ENCODE data around the gene SPATA45. TPM values are rescaled to one million over a fixed set of nuclear protein-coding genes. Genes with fewer than 3 reads are reported as not detected.

The SPATA45 gene
- total RNA-seq, 1 experiment from 2014 or later: not detected

GRCh38 chr1:212794561-212795014 lies 52.9 kb downstream of the SPATA45 start:
- no peak for DNase-seq
- H3K4me1 Mint-ChIP-seq (ENCODE audit: low read depth, unreplicated experiment): peaks cover 25% of the 10 kb centered on the region
- peaks cover 14% of the 10 kb centered on the region for H3K36me3 Mint-ChIP-seq (ENCODE audit: insufficient read depth, unreplicated experiment)
- H3K9me3 Mint-ChIP-seq (ENCODE audit: unreplicated experiment): peaks cover 9% of the 10 kb centered on the region
- no peak overlapping the region for H3K27ac Mint-ChIP-seq (ENCODE audit: unreplicated experiment)
- no TSS peak for BruUV-seq (replicated peaks)
- intact Hi-C loops (cut with micrococcal nuclease; ENCODE audit: unreplicated experiment): loop anchor here (5.0 kb wide), 1 partner anchor 187 kb away; the partner anchor contains the start of gene ATF3
- ChIA-PET CTCF (no interaction called here), POLR2A (no interaction called here)
- TF ChIP-seq CTCF (IDR thresholded peaks at IDR 0.05; ENCODE audit: insufficient read depth in 1 of 2, low read depth in 1 of 2, low read length in 1 of 2, severe bottlenecking in 1 of 2, unreplicated experiment in 1 of 2): no peak
- Histone ChIP-seq H3K36me3 (ENCODE audit: control insufficient read depth, insufficient read depth, low read length) (no peaks in the 10 kb centered on the region; the same call in 1 of the 2 replicates), H3K4me3 (ENCODE audit: low read depth, low read length) (no peak overlapping the region), H3K27me3 (replicated peaks; ENCODE audit: control insufficient read depth, insufficient read depth, low read length) (no peaks in the 10 kb centered on the region), H3K9me3 (no peaks in the 10 kb centered on the region), H3K4me1 (peaks cover 16% of the 10 kb centered on the region)
- H3K4me3 Mint-ChIP-seq (ENCODE audit: unreplicated experiment): no peak overlapping the region
- no peaks in the 10 kb centered on the region for H3K27me3 Mint-ChIP-seq (ENCODE audit: insufficient read depth, unreplicated experiment)

- Histone ChIP-seq H3K9me3 (no peaks in the 10 kb centered on the region), H3K36me3 (ENCODE audit: control insufficient read depth, insufficient read depth, low read length) (no peaks in the 10 kb centered on the region; the same call in 1 of the 2 replicates), H3K4me3 (ENCODE audit: low read depth, low read length) (peak overlapping the region; percentile 88), H3K27me3 (replicated peaks; ENCODE audit: control insufficient read depth, insufficient read depth, low read length) (no peaks in the 10 kb centered on the region), H3K4me1 (peaks cover 16% of the 10 kb centered on the region)
- Mint-ChIP-seq H3K9me3 (ENCODE audit: unreplicated experiment) (peaks cover 9% of the 10 kb centered on the region), H3K27me3 (ENCODE audit: insufficient read depth, unreplicated experiment) (no peaks in the 10 kb centered on the region), H3K4me1 (ENCODE audit: low read depth, unreplicated experiment) (peaks cover 25% of the 10 kb centered on the region), H3K27ac (ENCODE audit: unreplicated experiment) (peak overlapping the region; percentile 97), H3K4me3 (ENCODE audit: unreplicated experiment) (peak overlapping the region; percentile 94), H3K36me3 (ENCODE audit: insufficient read depth, unreplicated experiment) (peaks cover 15% of the 10 kb centered on the region)
- ChIA-PET POLR2A (interaction anchor here (0.6 to 2.3 kb wide), 3 partner anchors 35 to 233 kb away, joined by 3 to 16 read pairs (median 10); partner anchors contain the start of gene FLVCR1), CTCF (interaction anchor here (0.6 to 0.7 kb wide), 4 partner anchors 65 to 161 kb away, joined by 3 to 8 read pairs (median 3); partner anchors contain the start of gene FLVCR1)
- intact Hi-C loops (cut with micrococcal nuclease; ENCODE audit: unreplicated experiment): loop anchor here (1.0 to 5.0 kb wide), 3 partner anchors 22 to 203 kb away; partner anchors contain the start of gene ATF3
- no peak for DNase-seq
- BruUV-seq (replicated peaks): no TSS peak
- no peak for TF ChIP-seq CTCF (IDR thresholded peaks at IDR 0.05; ENCODE audit: insufficient read depth in 1 of 2, low read depth in 1 of 2, low read length in 1 of 2, severe bottlenecking in 1 of 2, unreplicated experiment in 1 of 2)
Observed at GRCh38 chr1:212792396-212792908, 55.0 kb downstream of the SPATA45 start.

GRCh38 chr1:212791676-212792395 lies 55.6 kb downstream of the SPATA45 start, which contains the start of the genes NSL1 and TATDN3:
Gene NSL1 (minus strand): TSS chr1:212791777. CDS start chr1:212791763, 14 bp downstream.
Gene TATDN3 (plus strand): TSS chr1:212791894. CDS start chr1:212791922, 28 bp downstream.
- TF ChIP-seq CTCF (IDR thresholded peaks at IDR 0.05; ENCODE audit: insufficient read depth in 1 of 2, low read depth in 1 of 2, low read length in 1 of 2, severe bottlenecking in 1 of 2, unreplicated experiment in 1 of 2): no peak
- peaks cover 16% of the 10 kb centered on the region for H3K4me1 ChIP-seq
- intact Hi-C loops (cut with micrococcal nuclease; ENCODE audit: unreplicated experiment): loop anchor here (1.0 to 5.0 kb wide), 4 partner anchors 23 to 203 kb away; partner anchors contain the start of genes ATF3 and FLVCR1

More at GRCh38 chr1:212791676-212792395, 55.6 kb downstream of the SPATA45 start, which contains the start of the genes NSL1 and TATDN3:
- ChIA-PET CTCF (interaction anchor here (0.6 to 1.4 kb wide), 7 partner anchors 42 to 161 kb away, joined by 3 to 8 read pairs (median 3); partner anchors contain the start of genes BATF3 and FLVCR1), POLR2A (interaction anchor here (0.7 to 2.3 kb wide), 4 partner anchors 36 to 182 kb away, joined by 3 to 16 read pairs (median 6); partner anchors contain the start of gene FLVCR1)
- Mint-ChIP-seq H3K4me1 (ENCODE audit: low read depth, unreplicated experiment) (peaks cover 25% of the 10 kb centered on the region), H3K27ac (ENCODE audit: unreplicated experiment) (peak within 1 kb of the TSS; percentile 97), H3K4me3 (ENCODE audit: unreplicated experiment) (peak within 1 kb of the TSS; percentile 94), H3K27me3 (ENCODE audit: insufficient read depth, unreplicated experiment) (no peaks in the 10 kb centered on the region), H3K36me3 (ENCODE audit: insufficient read depth, unreplicated experiment) (peaks cover 22% of the 10 kb centered on the region), H3K9me3 (ENCODE audit: unreplicated experiment) (peaks cover 9% of the 10 kb centered on the region)
- Histone ChIP-seq H3K9me3 (no peaks in the 10 kb centered on the region), H3K36me3 (ENCODE audit: control insufficient read depth, insufficient read depth, low read length) (no peaks in the 10 kb centered on the region; the same call in 1 of the 2 replicates), H3K27me3 (replicated peaks; ENCODE audit: control insufficient read depth, insufficient read depth, low read length) (no peaks in the 10 kb centered on the region), H3K4me3 (ENCODE audit: low read depth, low read length) (peak within 1 kb of the TSS; percentile 88)
- BruUV-seq (replicated peaks): TSS peak; percentile 85
- peak; percentile 97 to 99 for DNase-seq

Data from Caco-2 (cell line).